ENCODE data around the gene HPS1. TPM values are rescaled to one million over a fixed set of nuclear protein-coding genes. Genes with fewer than 3 reads are reported as not detected.

Gene HPS1
- total RNA-seq, 4 donors from 2014 or later, result 48.6 to 66.7 (median 60.5) TPM

DNA sequence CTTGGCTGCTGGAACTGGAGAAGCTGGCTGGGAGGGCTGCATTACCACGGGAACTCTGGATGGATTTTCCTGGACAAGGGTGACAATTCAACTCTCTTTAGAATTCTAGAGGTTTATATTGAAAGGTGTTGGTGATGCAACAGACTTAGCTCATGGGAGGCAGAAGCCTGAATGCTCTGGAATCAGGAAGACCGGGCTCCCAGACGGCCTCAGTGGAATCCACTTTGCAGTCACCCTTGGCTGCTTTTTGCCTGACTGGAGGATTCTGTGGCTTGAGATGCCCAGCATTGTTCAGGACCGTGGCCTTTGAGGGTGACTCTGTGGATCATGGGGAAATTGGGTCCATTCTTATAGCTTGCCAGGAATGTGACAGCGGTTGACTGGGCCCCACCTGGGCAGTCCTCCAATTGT lies 64.0 kb downstream of the HPS1 start:
- WGBS, 2 donors, result 85 to 88% methylated on average over 4 to 5 of the region's 5 CpGs
- Histone ChIP-seq H3K4me1 (no peaks in the 10 kb centered on the region), H3K9me3 (no peaks in the 10 kb centered on the region), H3K4me3 (replicated peaks in 1 of 3) (no peak overlapping the region), H3K36me3 (peaks cover 0 to 5% of the 10 kb centered on the region in 2 donors), H3K27me3 (no peaks in the 10 kb centered on the region), H3K27ac (no peak overlapping the region)
- intact Hi-C loops (cut with DNase I), result no loop called here
- DNase-seq, result no peak
- TF ChIP-seq, protein P1, sequence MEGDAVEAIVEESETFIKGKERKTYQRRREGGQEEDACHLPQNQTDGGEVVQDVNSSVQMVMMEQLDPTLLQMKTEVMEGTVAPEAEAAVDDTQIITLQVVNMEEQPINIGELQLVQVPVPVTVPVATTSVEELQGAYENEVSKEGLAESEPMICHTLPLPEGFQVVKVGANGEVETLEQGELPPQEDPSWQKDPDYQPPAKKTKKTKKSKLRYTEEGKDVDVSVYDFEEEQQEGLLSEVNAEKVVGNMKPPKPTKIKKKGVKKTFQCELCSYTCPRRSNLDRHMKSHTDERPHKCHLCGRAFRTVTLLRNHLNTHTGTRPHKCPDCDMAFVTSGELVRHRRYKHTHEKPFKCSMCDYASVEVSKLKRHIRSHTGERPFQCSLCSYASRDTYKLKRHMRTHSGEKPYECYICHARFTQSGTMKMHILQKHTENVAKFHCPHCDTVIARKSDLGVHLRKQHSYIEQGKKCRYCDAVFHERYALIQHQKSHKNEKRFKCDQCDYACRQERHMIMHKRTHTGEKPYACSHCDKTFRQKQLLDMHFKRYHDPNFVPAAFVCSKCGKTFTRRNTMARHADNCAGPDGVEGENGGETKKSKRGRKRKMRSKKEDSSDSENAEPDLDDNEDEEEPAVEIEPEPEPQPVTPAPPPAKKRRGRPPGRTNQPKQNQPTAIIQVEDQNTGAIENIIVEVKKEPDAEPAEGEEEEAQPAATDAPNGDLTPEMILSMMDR (IDR thresholded peaks at IDR 0.05), result no peak
- no peak for TF ChIP-seq POLR2A (IDR thresholded peaks at IDR 0.05)

- Histone ChIP-seq H3K27ac (no peak overlapping the region), H3K9me3 (no peaks in the 10 kb centered on the region), H3K36me3 (no peaks in the 10 kb centered on the region), H3K27me3 (no peaks in the 10 kb centered on the region), H3K4me1 (peaks cover 0 to 7% of the 10 kb centered on the region in 2 donors), H3K4me3 (replicated peaks in 1 of 3) (no peak overlapping the region)
- no peak for DNase-seq
- intact Hi-C loops (cut with DNase I), result no loop called here
- 89 to 93% methylated on average over 8 of the region's 8 CpGs for WGBS, 2 donors
- TF ChIP-seq, protein P1 (IDR thresholded peaks at IDR 0.05), result no peak
- no peak for TF ChIP-seq POLR2A (IDR thresholded peaks at IDR 0.05)
These were observed 66.0 kb downstream of the HPS1 start for GRCh38 chr10:98380493-98381339.

GRCh38 chr10:98378722-98379121 lies 68.0 kb downstream of the HPS1 start:
- Histone ChIP-seq H3K27me3 (no peaks in the 10 kb centered on the region), H3K27ac (no peak overlapping the region), H3K9me3 (no peaks in the 10 kb centered on the region), H3K4me1 (peaks cover 0 to 22% of the 10 kb centered on the region in 2 donors), H3K36me3 (no peaks in the 10 kb centered on the region), H3K4me3 (replicated peaks in 1 of 3) (no peak overlapping the region)
- DNase-seq, result no peak
- 95 to 97% methylated on average over 4 of the region's 4 CpGs for WGBS, 2 donors
- intact Hi-C loops (cut with DNase I), result no loop called here
- no peak for TF ChIP-seq POLR2A (IDR thresholded peaks at IDR 0.05)
- TF ChIP-seq, protein P1 (IDR thresholded peaks at IDR 0.05), result no peak

DNA sequence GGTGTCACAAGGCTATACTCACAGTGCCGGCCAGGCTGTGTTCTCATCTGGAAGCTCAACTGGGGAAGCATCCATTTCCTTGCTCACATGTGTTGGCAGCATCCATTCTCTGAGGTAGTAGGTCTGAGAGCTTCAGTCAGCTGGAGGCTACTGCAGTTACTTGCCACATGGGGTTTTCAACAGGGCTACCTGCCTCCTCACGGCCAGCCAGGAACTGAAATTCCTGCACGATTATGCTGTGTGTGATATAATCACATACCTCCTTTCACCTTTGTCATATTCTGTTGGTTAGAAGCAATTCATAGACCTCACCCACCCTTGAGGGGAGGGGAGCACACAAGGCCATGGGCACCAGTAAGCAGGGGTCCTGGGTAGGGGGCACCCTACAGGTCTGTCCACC lies 69.2 kb downstream of the HPS1 start:
- TF ChIP-seq, protein P1 (IDR thresholded peaks at IDR 0.05), result no peak
- no peak for TF ChIP-seq POLR2A (IDR thresholded peaks at IDR 0.05)
- intact Hi-C loops (cut with DNase I), result no loop called here
- H3K36me3 ChIP-seq, result no peaks in the 10 kb centered on the region

DNA sequence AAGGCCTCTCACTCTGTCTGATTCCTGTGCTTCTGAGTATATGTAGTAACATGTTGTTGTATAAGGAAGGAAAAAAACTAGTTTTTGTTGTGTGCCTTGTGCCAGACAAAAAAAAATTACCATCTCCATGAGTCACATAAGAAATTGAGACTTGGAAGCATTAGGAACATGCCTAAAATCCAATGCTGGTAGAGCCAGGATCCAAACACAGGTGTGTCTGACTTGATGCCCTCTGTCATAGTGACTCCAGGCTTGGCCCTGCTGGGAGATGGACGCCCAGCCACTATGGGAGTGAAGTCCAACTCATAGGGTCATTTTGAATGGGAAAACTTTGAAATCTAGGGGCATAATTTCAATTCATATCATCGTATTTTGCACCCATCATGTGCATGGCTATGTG lies 69.7 kb downstream of the HPS1 start:
- Histone ChIP-seq H3K27me3 (no peaks in the 10 kb centered on the region), H3K4me3 (replicated peaks in 1 of 3) (no peak overlapping the region), H3K36me3 (no peaks in the 10 kb centered on the region), H3K27ac (no peak overlapping the region), H3K4me1 (peaks cover 1 to 31% of the 10 kb centered on the region in 2 donors), H3K9me3 (no peaks in the 10 kb centered on the region)
- WGBS, 2 donors, result 95 to 97% methylated on average over 2 of the region's 2 CpGs
- TF ChIP-seq, protein P1 (IDR thresholded peaks at IDR 0.05), result no peak
- no peak for TF ChIP-seq POLR2A (IDR thresholded peaks at IDR 0.05)
- intact Hi-C loops (cut with DNase I), result no loop called here
- DNase-seq, result no peak

More for the DNA sequence above, 69.2 kb downstream of the HPS1 start:
- Histone ChIP-seq H3K4me1 (peaks cover 0 to 26% of the 10 kb centered on the region in 2 donors), H3K4me3 (replicated peaks in 1 of 3) (no peak overlapping the region), H3K27me3 (no peaks in the 10 kb centered on the region), H3K9me3 (no peaks in the 10 kb centered on the region), H3K27ac (no peak overlapping the region)
- no peak for DNase-seq
- 94 to 97% methylated on average over 3 of the region's 3 CpGs for WGBS, 2 donors
